CD4-positive, alpha-beta T cell treated with Interleukin-15 for 1 hour (primary cell): ENCODE measurements around the gene PRAMEF14.
"Not testable (repeated sequence)": the region's sequence is repeated elsewhere in the genome, so short reads cannot be mapped to it uniquely, and the experiment has no call there.

Source experiments
- DNase-seq: peaks from one replicate; pipeline ENCODE4 v3.0.0-alpha.2; 2020

The PRAMEF14 gene

GRCh38 chr1:13347034-13347433 is at the start of gene PRAMEF14:
Gene PRAMEF14 (minus strand): TSS chr1:13347134. CDS start chr1:13345314, 1,820 bp downstream.
- not testable (repeated sequence) for DNase-seq

GRCh38 chr1:13395311-13395710 is 48.4 kb upstream of the PRAMEF14 start:
- DNase-seq: not testable (repeated sequence)

- not testable (repeated sequence) for DNase-seq
Observed at GRCh38 chr1:13394761-13395160, 47.8 kb upstream of the PRAMEF14 start.

- DNase-seq: not testable (repeated sequence)
Observed at GRCh38 chr1:13393004-13393403, 46.1 kb upstream of the PRAMEF14 start.

GRCh38 chr1:13389332-13389731 is 42.4 kb upstream of the PRAMEF14 start, which contains the start of gene PRAMEF17:
Gene PRAMEF17 (plus strand): TSS chr1:13389632. CDS start chr1:13389658, 26 bp downstream.
- not testable (repeated sequence) for DNase-seq

- not testable (repeated sequence) for DNase-seq
Observed at GRCh38 chr1:13380380-13380779, 33.4 kb upstream of the PRAMEF14 start.

- not testable (repeated sequence) for DNase-seq
Observed at GRCh38 chr1:13378983-13379382, 32.0 kb upstream of the PRAMEF14 start.

- not testable (repeated sequence) for DNase-seq
Observed at GRCh38 chr1:13368544-13368943, 21.6 kb upstream of the PRAMEF14 start.

- not testable (repeated sequence) for DNase-seq
Observed at GRCh38 chr1:13366536-13366935, 19.6 kb upstream of the PRAMEF14 start.

- not testable (repeated sequence) for DNase-seq
Observed at GRCh38 chr1:13364928-13365327, 18.0 kb upstream of the PRAMEF14 start.

- DNase-seq: not testable (repeated sequence)
Observed at GRCh38 chr1:13362364-13362763, 15.4 kb upstream of the PRAMEF14 start.

GRCh38 chr1:13356774-13357173 is 9.8 kb upstream of the PRAMEF14 start:
- not testable (repeated sequence) for DNase-seq

- not testable (repeated sequence) for DNase-seq
Observed at GRCh38 chr1:13354475-13354874, 7.5 kb upstream of the PRAMEF14 start.

- DNase-seq: not testable (repeated sequence)
Observed at GRCh38 chr1:13353476-13353875, 6.5 kb upstream of the PRAMEF14 start.

- DNase-seq: not testable (repeated sequence)
Observed at GRCh38 chr1:13342496-13342895, 4.4 kb downstream of the PRAMEF14 start.

- not testable (repeated sequence) for DNase-seq
Observed at GRCh38 chr1:13315281-13315680, 31.7 kb downstream of the PRAMEF14 start, which contains the start of gene PRAMEF15. Gene PRAMEF15 (plus strand): TSS chr1:13315581. CDS start chr1:13318408, 2,827 bp downstream.

GRCh38 chr1:13303239-13303638 is 43.7 kb downstream of the PRAMEF14 start, which contains the start of gene PRAMEF33:
Gene PRAMEF33 (plus strand): TSS chr1:13303539. CDS start chr1:13305955, 2,416 bp downstream.
- DNase-seq: not testable (repeated sequence)

GRCh38 chr1:13302197-13302596 is 44.7 kb downstream of the PRAMEF14 start:
- DNase-seq: not testable (repeated sequence)

- DNase-seq: not testable (repeated sequence)
Observed at GRCh38 chr1:13298699-13299098, 48.2 kb downstream of the PRAMEF14 start.

- not testable (repeated sequence) for DNase-seq
Observed at GRCh38 chr1:13297216-13297931, 49.6 kb downstream of the PRAMEF14 start.
